MM.1S (cell line): ENCODE data around the gene POMZP3.
"Not testable (repeated sequence)": the region's sequence is repeated elsewhere in the genome, so short reads cannot be mapped to it uniquely, and the experiment has no call there.

Experiments used
- DNase-seq: peaks from one replicate; pipeline ENCODE4 v3.0.0-alpha.2; 2015
- H2AFZ ChIP-seq: fragments of 300-600 bp; sonication (generic); 2 replicates; pipeline ENCODE4 v1.6.0; 2016; ENCODE audit warnings: antibody characterized with exemption, low read length
- H3F3A ChIP-seq: fragments of 300-600 bp; sonication (generic); 2 replicates; pipeline ENCODE4 v1.6.1; 2016; ENCODE audit warnings: mild to moderate bottlenecking, antibody characterized with exemption, low read length, moderate library complexity, mixed read lengths; ENCODE audit not compliant: insufficient read depth
- H3K27ac ChIP-seq: fragments of 300-600 bp; sonication (generic); 2 replicates; pipeline ENCODE4 v1.5.1; 2016; ENCODE audit warnings: mild to moderate bottlenecking, low read length
- H3K27me3 ChIP-seq: fragments of 300-600 bp; sonication (generic); replicated peaks from 2 replicates; pipeline ENCODE4 v1.6.0; 2016; ENCODE audit warnings: low read length; ENCODE audit not compliant: insufficient read depth
- H3K36me3 ChIP-seq: fragments of 300-600 bp; sonication (generic); replicated peaks from 2 replicates; pipeline ENCODE4 v1.6.1; 2016; ENCODE audit warnings: mild to moderate bottlenecking, low read length, mixed read lengths; ENCODE audit not compliant: insufficient read depth
- H3K4me1 ChIP-seq: fragments of 300-600 bp; sonication (generic); 2 replicates; pipeline ENCODE4 v1.6.1; 2016; ENCODE audit warnings: low read length, mixed read lengths
- H3K4me2 ChIP-seq: fragments of 300-600 bp; sonication (generic); 2 replicates; pipeline ENCODE4 v1.6.0; 2016; ENCODE audit warnings: low read depth, low read length
- H3K4me3 ChIP-seq: fragments of 300-600 bp; sonication (generic); 2 replicates; pipeline ENCODE4 v1.5.1; 2016; ENCODE audit warnings: low read length, mixed read lengths
- H3K79me2 ChIP-seq: fragments of 300-600 bp; sonication (generic); 2 replicates; pipeline ENCODE4 v1.6.1; 2016; ENCODE audit warnings: mixed run types, low read length, mixed read lengths
- H3K9ac ChIP-seq: fragments of 300-600 bp; sonication (generic); 2 replicates; pipeline ENCODE4 v1.6.1; 2016; ENCODE audit warnings: low read length, mixed read lengths
- H3K9me2 ChIP-seq: fragments of 300-600 bp; sonication (generic); replicated peaks from 2 replicates; pipeline ENCODE4 v1.6.1; 2016; ENCODE audit warnings: mild to moderate bottlenecking, low read length, mixed read lengths; ENCODE audit not compliant: insufficient read depth
- H3K9me3 ChIP-seq: fragments of 300-600 bp; sonication (generic); replicated peaks from 2 replicates; pipeline ENCODE4 v1.6.1; 2016; ENCODE audit warnings: mild to moderate bottlenecking, low read length, mixed read lengths; ENCODE audit not compliant: insufficient read depth
- H4K20me1 ChIP-seq: fragments of 300-600 bp; sonication (generic); 2 replicates; pipeline ENCODE4 v1.6.1; 2016; ENCODE audit warnings: mild to moderate bottlenecking, low read length, moderate library complexity, mixed read lengths; ENCODE audit not compliant: insufficient read depth

POMZP3 gene

GRCh38 chr7:76570324-76570775 is 56.7 kb downstream of the POMZP3 start:
- not testable (repeated sequence) for H3K4me1 ChIP-seq, H3K9ac ChIP-seq, H3K27me3 ChIP-seq, H3K36me3 ChIP-seq, H3K27ac ChIP-seq, H4K20me1 ChIP-seq, H2AFZ ChIP-seq, H3K9me3 ChIP-seq, H3K4me3 ChIP-seq, H3K4me2 ChIP-seq, DNase-seq, H3F3A ChIP-seq, H3K79me2 ChIP-seq, H3K9me2 ChIP-seq

- not testable (repeated sequence) for H4K20me1 ChIP-seq, H3F3A ChIP-seq, H3K36me3 ChIP-seq, H2AFZ ChIP-seq, DNase-seq, H3K4me1 ChIP-seq, H3K9ac ChIP-seq, H3K79me2 ChIP-seq, H3K9me2 ChIP-seq, H3K4me3 ChIP-seq, H3K27me3 ChIP-seq, H3K9me3 ChIP-seq, H3K27ac ChIP-seq, H3K4me2 ChIP-seq
These were observed 58.3 kb downstream of the POMZP3 start for GRCh38 chr7:76568742-76569141.

- peaks cover 11% of the 10 kb centered on the region; the same call in 1 of the 2 replicates for H3K79me2 ChIP-seq
- H3K9ac ChIP-seq, H2AFZ ChIP-seq, H3K4me3 ChIP-seq, H4K20me1 ChIP-seq, H3K9me2 ChIP-seq, H3K9me3 ChIP-seq, H3F3A ChIP-seq, DNase-seq, H3K36me3 ChIP-seq, H3K27me3 ChIP-seq, H3K27ac ChIP-seq, H3K4me2 ChIP-seq, H3K4me1 ChIP-seq: not testable (repeated sequence)
These were observed 59.3 kb downstream of the POMZP3 start for GRCh38 chr7:76567753-76568152.

GRCh38 chr7:76567311-76567710 is 59.8 kb downstream of the POMZP3 start:
- DNase-seq, H2AFZ ChIP-seq, H3K9ac ChIP-seq, H3K4me3 ChIP-seq, H3K36me3 ChIP-seq, H3K9me2 ChIP-seq, H3F3A ChIP-seq, H3K27ac ChIP-seq, H3K27me3 ChIP-seq, H3K4me1 ChIP-seq, H4K20me1 ChIP-seq, H3K9me3 ChIP-seq, H3K4me2 ChIP-seq: not testable (repeated sequence)
- H3K79me2 ChIP-seq = peaks cover 11% of the 10 kb centered on the region; the same call in 1 of the 2 replicates

- not testable (repeated sequence) for H4K20me1 ChIP-seq, H3F3A ChIP-seq, H3K4me2 ChIP-seq, H3K27ac ChIP-seq, H3K36me3 ChIP-seq, H3K27me3 ChIP-seq, DNase-seq, H3K79me2 ChIP-seq, H3K9me2 ChIP-seq, H3K4me3 ChIP-seq, H3K9ac ChIP-seq, H3K9me3 ChIP-seq, H3K4me1 ChIP-seq, H2AFZ ChIP-seq
These were observed 62.1 kb downstream of the POMZP3 start for GRCh38 chr7:76565001-76565400.

- H3K27ac ChIP-seq, H3F3A ChIP-seq, H3K4me2 ChIP-seq, H3K36me3 ChIP-seq, H3K79me2 ChIP-seq, H3K4me3 ChIP-seq, H3K9me3 ChIP-seq, DNase-seq, H3K9ac ChIP-seq, H2AFZ ChIP-seq, H3K27me3 ChIP-seq, H3K4me1 ChIP-seq, H3K9me2 ChIP-seq, H4K20me1 ChIP-seq: not testable (repeated sequence)
These were observed 65.7 kb downstream of the POMZP3 start for GRCh38 chr7:76561342-76561741.

- not testable (repeated sequence) for H3K79me2 ChIP-seq
These were observed 66.9 kb downstream of the POMZP3 start for GRCh38 chr7:76560157-76560556.

More at GRCh38 chr7:76560157-76560556, 66.9 kb downstream of the POMZP3 start:
- not testable (repeated sequence) for H3K4me2 ChIP-seq, H3K9ac ChIP-seq, H3K4me3 ChIP-seq, H3K27ac ChIP-seq, H3F3A ChIP-seq, H3K27me3 ChIP-seq, DNase-seq, H3K36me3 ChIP-seq, H2AFZ ChIP-seq, H3K9me3 ChIP-seq, H3K4me1 ChIP-seq, H4K20me1 ChIP-seq, H3K9me2 ChIP-seq
